HG02678 (cell line): ENCODE results near the gene IL17C.

Source experiments
- ATAC-seq: cut with Tn5 transposase; IDR thresholded peaks from one replicate; pipeline ENCODE4 v1.9.1; 2021; ENCODE audit warnings: mild to moderate bottlenecking, moderate library complexity; ENCODE audit not compliant: unreplicated experiment

IL17C gene

GRCh38 chr16:88642881-88643643 is 4.7 kb downstream of the IL17C start:
- no peak for ATAC-seq

- ATAC-seq, result no peak
These were observed 5.2 kb downstream of the IL17C start for GRCh38 chr16:88643644-88643932.

GRCh38 chr16:88645455-88645854 is 7.1 kb downstream of the IL17C start:
- ATAC-seq, result no peak

DNA sequence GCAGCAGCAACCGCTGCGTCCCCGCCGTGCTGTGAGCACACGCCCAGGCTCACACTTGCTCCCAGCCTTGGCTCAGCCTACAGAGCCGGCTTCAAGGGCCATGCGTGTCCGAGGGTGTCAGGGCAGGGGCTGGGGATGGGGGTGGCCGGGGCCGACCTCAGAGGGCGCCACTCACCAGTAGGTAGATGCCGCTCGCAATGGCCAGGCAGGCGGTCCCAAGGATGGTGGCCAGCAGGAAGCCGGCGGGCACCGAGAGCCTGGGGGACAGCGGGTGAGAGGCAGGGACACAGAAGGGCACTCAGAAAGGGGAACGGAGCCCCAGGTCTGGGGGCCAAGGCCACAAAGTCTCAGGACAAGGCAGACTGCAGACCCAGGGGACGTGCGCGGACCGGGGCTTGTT is 7.6 kb downstream of the IL17C start:
- ATAC-seq, result no peak

GRCh38 chr16:88646345-88647034 is 8.1 kb downstream of the IL17C start:
- ATAC-seq, result no peak

DNA sequence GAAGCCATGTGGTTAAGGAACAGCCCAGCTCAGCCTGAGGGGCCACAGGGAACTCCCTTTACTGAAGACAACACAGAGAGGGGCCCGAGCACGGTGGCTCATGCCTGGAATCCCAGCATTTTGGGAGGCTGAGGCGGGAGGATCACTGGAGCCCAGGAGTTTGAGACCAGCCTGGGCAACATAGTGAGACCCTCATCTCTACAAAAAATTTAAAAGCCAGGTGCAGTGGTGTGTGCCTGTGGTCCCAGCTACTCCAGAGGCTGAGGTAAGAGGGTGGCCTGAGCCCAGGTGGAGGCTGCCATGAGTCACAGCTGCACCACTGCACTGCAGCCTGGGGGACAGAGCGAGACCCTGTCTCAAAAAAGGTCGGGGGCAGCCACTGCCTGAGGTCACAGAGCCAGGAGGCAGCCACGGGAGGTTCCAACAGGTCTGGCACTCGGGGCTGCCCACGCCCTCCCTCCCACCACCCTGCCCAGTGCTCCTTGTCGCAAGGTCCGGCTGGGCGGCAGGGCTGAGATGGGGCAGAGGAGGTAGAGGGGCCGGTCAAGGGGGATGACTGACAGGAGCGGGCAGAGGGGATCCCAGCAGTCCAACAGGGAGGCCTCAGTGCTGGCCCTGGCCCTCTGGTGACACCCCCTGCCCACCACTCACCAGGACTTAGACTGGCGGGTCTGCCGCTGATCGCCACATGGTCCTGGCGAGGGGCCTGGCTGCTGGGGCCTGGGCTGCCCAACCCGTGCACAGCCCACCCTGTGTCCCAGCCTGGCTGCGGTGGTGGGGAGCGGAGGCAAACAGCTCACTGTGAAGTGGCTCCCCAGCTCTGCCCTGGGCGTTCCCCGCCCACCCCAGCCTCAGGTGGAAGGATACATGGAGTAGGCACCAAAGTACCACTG is 9.1 kb downstream of the IL17C start:
- ATAC-seq, result no peak

DNA sequence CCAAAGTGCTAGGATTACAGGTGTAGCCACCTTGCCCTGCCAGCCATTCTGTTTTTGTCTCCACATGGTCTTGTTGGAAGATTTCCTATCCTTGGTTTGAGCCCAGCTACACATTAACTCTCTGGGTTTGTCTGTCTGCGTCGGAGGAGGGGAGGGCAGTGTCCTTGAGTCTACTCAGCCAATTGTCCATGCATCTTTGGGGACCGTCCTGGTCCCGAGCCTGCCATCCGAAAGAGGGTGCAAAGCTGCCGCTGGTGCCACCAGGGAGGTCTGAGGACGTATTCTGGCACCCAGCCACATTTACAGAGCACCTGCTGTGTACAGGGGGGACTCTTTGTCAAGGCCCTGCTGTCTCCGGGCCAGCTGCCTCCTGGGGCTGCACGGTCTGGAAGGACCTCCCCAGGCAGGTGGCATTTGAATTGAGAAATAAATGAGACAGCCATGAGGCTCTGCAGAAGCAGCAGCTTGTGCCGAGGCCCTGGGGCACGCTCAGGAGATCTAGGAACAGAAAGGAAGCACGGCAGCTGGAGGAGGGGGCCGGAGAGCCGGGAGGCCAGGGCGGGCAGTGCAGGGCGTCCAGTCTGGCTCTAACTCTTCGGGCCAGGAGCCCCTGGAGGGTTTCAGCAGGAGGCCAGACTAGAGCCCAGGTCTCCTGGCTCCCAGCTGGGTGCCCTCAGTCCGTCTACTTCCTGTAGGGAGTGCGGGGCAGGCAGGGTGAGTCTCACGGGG is 11.0 kb downstream of the IL17C start:
- no peak for ATAC-seq

GRCh38 chr16:88649924-88650748 is 11.8 kb downstream of the IL17C start:
- ATAC-seq, result peak; percentile 18

DNA sequence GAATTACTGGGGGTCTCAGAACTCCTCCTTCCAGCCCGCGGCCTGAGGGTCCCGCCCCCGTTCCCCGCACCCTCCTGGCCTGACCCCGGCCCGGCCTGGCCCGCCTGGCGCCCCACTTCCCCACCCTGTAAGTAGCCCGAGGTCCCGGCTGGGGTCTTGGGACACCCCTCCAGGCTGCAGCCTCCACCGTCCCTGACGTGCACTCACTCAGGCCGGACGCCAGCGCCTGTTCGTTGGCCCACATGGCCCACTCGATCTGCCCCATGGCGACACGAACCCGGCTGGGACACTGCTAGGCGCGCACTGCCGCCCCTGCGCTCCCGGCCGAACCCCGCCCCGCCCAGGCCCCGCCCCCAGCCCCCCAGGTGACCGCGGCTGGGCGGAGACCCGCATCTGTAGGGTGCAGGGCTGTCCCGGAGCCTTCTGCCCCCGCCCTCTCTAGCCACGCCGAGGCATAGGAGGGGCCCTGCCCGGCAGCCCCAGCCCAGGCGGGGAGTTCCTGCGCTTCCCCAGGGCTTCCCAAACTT is 12.4 kb downstream of the IL17C start, which contains the start of gene CYBA:
TSS of gene CYBA (minus strand) at position 305 of the 527 bp plus-strand sequence. CDS start at position 265, 40 bp downstream.
- peak; percentile 70 for ATAC-seq

DNA sequence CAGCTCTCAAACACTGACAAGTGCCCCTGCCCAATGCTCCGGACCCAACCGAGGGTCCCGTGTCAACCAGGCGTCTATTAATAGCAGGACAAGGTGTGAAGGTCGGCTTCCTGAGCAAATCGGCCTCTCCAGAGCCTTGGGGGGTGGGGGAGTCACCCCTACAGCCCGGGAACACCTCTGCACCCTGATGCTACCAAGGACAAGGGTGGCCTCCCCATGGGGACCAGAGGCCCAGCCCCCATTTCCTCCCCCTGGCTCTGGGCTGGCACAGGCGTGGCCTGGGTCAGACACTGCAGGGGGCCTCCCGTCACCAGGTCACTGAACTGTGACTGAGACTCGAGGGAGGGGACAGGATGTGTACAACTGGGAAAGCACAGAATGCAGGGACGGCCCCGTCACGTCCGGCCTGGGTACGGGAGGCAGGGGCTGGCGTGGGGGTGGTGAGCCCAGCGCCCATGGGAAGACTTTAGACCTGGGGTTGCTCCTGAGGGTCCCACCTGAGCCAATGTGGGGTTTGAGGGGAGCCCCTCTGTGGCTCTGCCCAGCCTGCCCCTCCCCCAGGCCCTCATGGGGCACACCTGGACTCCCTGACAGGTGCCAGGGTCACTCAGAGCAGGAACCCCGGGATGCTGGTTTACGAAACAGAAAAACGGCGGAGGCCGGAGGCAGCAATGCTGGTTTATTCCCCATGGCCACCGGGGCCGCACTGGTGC is 13.1 kb downstream of the IL17C start:
- peak; percentile 72 for ATAC-seq

DNA sequence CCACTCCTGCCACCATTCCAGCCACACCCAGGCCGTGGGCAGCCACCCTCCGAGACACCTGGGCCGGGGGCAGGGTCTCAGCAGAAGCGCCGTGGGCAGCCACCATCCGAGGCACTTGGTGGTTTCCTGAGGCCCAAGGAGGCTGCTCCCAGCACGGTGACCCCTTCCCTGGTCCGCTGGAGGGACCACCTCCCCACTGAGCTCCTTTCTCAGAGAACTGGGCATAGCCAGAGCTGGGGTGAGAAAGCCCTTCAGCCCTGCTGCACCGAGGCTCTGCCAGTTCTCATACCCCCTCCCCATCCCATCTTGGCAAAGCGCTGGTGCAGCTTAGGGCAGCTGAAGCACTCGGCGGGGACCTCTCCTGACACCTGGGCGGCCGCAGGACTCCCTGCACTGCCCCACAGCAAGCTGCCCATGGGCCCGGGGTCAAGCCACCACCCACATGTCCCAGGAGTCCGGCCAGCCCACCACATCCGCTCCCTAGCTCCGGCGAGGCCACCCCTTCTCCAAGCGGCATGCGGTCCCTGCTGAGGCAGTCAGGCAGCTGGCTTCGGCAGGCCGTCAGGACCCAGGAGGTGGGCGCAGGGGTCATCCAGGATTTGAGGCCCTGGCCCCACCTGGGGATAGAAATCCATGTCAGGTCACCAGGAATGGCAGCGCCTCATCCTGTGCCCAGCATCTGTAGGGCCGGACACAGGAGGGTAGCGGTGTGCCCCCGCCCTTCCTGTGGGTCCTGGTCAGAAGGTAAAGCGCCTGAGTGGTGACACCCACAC is 13.8 kb downstream of the IL17C start:
- no peak for ATAC-seq

DNA sequence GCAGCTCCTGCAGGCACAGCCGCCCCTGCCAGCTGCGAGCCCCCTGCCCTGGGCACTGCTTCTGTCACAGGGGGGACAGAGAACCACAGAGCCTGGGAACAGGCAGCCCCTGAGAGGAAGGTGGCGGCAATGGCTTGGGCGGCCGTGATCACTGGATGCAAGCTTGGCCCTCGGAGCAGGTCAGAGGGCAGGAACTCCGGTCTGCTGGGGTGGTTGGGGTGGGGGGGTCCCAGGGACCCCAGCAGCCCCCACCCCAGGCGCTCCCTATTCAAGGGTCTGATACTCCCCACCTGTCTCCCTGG is 14.3 kb downstream of the IL17C start:
- no peak for ATAC-seq

DNA sequence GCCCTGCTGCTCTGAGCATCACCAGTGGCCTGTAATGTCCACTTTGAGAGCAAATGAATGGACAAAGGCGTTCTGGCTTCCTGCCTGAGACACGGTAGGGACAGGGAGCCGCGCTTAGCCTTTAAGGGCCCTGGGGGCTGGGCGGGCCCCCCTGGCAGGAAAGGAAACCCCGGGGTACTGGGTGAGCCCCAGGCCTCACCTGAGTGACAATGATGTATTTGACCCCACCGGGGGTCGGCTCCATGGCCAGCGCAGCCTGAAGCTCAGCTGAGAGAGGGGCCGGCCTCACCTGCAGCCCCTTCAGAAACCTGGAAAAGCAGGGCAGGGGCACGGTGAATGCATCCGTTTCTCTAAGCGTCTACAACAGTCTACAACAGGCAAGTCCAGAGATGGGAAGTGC is 14.7 kb downstream of the IL17C start:
- no peak for ATAC-seq

DNA sequence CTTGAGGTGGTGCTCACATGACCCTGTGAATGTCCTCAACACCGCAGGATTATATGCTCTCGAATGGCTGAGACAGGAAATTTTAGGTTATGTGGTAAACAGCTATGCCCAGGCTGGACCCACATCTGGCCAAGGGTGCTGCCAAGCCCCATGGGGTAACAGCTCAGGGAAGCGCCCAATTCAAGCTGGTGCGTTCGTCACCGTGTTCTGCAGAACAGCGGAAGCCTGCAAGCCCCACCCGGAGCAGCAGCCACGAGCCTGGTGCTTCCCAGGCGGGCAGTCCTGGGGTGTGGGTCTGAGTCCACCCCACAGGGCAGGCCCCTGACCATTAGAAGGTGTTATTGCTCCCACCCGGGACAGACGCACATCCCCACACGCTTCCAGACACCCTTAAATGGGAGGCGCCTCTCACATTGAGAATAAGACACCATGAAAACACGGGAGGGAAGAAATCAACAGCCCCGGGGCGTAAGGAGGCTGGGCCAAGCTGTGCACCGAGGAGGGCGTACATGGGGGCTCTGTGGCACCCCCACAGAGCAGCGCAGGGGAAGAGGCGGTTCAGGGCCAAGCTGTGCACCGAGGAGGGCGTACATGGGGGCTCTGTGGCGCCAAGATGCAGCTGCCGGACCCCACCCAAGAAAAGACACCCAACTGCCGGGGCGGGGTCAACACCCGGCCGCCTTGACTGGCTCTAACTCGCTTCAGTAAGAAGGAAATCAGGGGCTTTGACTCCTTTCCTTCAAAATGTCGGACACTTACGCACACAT is 15.4 kb downstream of the IL17C start:
- ATAC-seq, result no peak

DNA sequence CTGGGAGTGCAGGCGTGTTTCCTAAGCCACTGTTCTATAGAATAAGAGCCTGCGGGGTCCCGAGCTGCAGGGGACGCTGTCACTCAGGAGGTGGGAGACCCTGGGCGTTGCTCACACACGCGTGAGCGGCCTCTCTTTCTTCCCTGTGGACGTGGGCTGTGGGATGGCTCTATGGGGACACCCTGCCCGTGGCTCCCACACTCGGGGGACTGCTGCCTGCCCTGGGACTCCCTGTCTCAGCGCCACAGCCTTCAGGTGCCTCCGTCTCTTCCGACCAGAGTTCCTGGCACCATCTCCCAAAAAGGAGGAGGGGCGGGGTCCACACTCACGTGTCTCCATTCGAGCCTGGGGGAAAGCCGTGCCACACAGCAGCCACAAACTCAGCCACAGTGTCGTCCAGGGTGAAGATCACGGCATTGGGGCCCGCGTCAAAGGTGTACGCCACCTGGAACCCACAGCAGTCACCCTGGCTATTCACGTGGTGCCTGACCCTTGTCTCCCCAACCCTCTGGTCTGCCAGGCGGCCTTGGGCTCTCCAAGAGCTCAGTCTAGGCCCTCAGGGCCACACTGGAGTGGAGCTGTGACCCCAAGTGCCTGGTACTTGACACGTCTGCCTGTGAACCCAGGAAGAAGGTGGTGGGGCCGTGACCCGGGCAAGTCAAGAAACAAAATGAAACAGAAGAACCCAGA is 16.1 kb downstream of the IL17C start:
- no peak for ATAC-seq

GRCh38 chr16:88655053-88655732 is 16.8 kb downstream of the IL17C start:
- no peak for ATAC-seq
